IPS DF 4.7 (cell line): ENCODE measurements around the gene TNS3.
A peak's percentile ranks its signal among the peaks of the same experiment; 100 is the strongest.

Experiments
- DNase-seq: peaks from one replicate; pipeline ENCODE4 v3.0.0-alpha.2; 2013; ENCODE audit warnings: low spot score; ENCODE audit errors: extremely low read depth

Gene TNS3

DNA sequence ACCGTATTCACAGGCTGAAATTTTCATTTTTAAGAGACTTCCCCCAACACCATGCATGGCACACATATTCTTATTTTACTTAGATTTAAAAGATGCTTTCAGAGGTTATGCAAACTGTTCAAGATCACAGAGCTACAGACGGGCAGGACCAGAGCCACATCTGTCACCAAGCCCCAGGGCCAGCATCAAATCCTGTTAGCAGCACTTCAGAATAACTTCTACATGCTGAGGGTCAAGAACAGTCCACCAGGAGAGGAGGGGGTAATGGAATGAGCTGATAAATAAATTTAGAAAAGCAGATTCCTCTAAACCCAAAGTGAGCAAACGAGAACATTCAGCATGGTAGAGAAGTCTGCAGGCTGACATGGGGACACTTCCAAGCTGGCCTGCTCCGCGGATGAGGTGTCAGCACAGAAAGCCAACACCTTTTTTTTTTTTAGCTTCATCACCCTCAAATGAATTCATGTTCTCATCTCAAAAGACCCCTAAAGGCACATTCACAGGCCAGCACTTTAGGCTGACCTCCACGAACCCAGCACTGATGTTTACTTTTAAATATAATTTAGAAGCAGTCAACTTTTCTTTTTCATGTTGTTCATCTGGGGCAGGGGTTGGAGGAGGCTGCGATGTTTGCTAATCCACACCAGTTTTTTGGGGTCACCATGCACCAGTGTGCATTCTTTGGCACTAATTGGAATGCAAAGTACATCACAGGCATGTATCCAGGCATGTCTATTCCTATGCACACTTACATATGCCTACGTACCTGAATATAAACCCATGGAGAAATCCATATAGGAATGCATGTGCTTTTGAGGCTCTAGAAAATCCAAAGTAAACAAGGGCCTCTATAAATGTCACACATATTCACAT is 249.0 kb downstream of the TNS3 start:
- no peak for DNase-seq

DNA sequence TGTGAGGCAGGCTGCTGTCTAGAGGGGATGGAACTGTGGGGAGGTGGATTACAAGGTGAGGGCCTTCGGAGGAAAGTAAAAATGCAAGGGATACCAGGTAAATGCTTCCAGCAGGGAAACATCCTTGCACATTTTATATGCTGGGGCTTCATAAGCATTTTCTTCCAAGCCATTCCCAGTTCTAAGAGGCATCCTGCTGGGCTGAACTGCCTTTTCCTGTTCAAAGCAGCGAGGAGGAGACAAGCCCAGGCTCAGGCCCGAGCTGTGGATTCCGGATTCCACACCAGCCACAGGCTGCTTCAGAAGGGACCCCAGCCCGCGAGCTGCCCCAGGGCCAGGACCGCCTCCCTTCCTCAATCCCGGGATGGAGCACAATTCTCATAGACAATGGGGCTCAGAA is 249.7 kb downstream of the TNS3 start:
- DNase-seq = peak; percentile 58

DNA sequence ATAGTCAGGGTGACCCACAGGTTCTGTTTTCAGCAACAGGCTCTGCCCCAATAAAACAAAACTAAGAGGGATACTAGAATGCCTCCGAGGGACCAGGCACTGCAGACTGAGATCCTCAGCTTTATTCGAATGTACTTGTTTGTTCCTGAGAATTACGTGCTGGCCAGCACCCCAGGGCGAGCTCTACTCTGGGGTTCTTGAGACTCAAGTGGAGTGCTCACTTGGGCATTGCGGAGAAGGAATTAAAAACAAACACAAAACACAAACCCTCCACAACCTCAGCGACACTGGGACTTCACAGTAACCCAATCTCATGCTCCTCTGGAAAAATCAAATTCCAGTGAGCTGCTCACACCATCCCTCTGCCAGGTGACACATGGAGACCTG is 250.7 kb downstream of the TNS3 start:
- no peak for DNase-seq

DNA sequence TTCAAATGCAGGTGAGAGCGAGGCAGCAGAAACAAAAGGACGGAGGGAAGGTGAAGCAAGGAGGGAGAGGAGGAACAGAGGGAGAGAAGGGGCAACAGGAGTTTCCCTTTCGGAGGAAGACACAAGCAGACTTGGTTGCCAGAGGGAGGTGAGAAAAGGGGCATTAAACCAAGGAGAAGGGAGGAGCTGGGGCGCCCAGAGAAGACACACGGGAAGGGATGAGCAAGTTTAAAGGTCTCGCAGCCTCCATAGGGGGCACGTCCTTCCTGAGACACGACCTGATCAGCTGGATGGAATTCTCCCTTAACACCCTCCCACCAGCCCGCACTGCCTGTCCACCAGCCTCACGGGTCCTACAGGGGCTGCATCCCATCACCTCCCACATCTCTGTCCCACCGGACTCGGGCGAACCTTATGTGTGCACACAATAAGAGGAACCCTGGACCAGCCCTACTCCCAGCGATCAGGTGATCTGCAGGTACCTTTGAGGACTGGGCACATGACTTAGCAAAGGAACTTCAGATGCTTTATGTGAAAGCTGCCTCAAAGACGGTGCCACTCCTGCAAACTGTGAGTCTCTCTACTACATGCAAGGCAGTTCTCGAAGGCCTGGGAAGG is 251.2 kb downstream of the TNS3 start:
- no peak for DNase-seq

DNA sequence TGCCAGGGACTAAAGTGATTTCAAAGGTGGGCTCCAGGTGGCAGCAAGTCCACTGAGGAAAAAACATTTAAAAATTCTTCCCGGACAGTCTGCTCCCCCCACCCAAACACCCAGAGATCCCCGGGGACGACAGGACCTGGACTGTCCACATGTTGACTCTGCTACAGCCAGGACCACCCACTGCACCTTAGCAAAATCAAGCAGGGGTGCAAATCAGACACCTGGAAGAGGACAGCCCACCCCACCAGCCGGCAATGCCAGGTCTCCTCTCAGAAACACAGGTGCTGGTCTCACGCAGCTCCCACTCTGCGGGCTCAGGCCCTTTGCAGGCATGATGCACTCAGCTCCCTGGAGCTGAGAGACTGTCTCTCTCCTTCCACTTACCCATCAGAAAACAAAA is 251.9 kb downstream of the TNS3 start:
- DNase-seq = no peak

DNA sequence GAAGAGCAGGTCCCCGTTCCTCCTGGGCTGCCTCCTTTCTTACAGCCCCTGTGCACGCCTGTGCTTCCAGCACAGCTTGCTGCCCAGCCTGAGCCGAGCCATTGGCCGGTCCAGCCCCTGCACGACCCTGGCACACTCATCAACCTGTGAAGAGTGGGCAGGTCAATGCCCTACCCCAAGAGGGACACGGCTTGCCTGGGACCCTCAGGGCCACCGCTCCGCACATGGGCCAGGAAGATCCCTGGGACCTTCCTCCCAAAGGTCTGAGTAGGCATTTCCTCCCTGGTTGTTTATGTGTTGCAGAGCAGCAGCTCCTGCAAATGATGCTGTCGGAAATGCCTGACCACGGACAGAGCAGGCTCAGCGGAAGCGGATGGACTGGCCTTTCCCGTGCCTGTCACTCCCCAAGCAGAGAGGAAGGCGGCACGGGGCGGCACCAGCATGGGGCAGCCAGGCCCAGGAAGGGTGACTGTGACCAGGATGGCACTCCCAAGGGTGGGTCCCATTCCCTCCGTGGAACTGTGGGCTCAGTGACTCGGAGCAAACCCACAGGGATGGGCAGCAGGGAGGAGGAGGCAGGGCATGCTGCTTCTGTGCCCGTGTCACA is 252.5 kb downstream of the TNS3 start:
- no peak for DNase-seq

DNA sequence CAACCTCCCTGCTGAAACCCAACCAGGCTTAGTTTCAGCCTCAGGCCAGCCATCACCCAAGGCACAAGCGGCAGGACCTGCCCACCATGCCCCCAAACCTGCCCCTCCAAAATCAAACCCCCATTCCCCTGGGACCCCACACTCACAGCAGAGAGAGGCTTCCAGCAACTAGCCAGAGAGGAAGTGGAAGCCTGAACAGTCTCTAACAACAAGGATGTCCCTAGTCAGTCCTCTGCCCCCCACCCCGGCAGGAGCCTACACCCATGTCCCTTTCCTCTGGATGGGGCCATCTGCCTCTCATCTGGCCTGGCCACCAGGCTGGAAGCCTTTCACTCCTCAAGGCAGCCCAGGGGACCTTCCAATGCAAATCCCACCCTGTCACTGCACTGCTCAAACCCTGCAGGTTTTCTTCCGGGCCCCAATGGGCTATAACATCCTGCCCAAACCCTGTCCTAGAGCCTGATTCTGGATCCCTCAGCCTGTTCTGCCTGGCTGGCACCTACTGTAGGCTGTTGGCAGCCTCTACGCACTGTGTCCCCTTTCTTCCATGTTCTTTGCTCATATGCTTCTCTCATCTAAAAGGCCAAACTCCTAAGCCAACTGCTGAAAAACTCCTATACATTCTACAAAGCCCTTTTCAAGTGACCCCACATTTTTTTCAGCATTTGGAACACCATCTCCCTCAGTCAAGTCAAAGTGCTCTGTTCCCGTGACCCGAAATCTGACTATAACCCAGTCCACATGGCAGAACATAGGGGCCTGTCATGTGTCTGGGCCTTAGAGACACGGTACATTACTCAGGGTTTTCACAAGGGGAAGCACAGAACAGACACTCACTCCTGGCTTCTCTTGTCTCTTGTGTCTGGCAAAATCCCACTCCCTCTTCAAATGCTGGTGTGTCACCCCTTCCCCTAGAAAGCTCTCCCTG is 253.3 kb downstream of the TNS3 start:
- DNase-seq = no peak

DNA sequence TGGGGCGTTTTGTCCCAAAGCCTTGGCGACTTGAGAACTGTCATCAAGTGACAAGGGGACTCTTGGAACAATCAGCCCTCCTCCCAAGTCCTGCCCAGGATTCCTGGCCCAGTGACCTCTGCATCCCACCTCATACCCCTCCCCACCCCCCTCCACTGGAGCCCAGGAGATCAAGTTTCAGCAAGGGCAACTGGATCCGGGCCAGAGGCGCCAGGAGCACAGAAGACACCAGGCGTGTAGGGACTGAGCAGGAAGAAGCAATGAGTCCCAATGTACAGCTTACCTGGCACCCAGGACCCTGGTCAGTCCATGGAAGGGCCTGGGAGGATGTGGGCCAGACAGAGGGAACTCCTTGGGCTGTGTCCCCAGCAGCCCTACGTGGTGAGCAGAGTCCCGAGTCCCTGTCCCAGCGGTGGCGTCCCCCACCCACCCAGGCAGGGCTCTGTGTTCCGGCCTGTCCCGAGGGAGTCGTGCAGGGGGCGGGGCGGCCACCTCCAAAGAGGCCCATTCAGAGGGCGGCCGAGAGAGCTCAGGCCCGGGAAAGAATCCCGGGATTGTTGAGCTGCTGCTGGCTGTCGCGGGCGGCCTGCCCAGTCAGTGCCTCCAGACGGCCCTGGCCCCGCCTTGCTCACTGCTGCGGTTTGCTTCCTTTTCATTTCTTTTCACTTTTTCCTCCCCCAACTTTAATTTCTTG is 254.1 kb downstream of the TNS3 start:
- no peak for DNase-seq

DNA sequence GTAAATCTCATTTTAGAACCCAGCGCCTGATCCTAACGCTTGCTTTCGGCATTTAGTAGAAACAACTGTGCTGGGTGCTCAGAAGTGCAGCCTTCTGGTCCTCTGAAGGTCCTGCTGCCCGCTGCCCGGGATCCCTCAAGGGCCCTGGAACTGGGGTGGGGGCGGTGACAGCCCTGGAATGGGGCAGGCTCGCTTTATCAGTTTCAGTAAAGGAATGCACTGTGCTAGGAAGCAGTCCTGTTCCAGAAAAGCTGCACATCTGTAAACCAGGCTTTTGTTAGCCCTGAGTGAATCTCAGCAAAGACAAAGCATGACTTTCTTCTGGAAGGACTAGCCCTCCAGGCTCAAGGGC is 254.6 kb downstream of the TNS3 start:
- no peak for DNase-seq

DNA sequence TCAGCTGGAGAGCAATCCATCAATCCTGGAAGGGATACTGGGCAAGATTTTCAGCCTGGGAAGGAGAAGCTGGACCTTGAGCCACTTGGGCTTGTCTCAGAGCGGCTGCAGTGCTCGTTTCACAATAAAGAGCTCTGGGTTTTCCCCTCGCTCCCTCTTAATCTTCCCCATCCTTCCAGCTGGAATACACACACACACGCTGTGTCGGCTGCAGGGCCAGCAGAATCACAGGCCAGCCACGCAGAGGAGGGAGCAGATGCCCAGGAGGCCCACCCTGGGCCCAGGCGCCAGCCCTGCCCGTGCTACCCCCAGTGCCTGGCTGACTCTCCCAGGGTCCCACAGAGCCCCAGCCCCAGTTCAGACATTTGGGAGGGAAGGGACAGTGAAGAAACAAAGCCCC is 255.1 kb downstream of the TNS3 start:
- DNase-seq = no peak

DNA sequence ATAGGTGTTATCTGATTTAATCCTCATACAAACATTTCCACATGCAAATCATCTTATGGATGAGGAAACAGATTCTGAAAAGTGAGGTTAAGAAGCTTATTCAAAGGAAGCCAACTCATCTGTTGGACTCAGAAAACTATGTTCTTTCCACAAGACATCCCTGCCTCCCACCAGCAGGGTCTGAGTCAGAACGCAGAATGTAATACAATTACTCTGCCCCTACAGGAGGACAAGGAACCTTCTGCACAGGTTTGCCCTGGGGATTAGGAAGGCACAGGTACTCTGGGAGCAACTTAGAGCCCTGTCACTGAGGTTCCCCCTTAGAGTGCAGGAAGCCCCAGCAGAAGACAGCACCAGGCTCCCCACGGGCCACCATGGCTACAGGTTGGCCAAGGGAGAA is 255.7 kb downstream of the TNS3 start:
- DNase-seq = no peak

DNA sequence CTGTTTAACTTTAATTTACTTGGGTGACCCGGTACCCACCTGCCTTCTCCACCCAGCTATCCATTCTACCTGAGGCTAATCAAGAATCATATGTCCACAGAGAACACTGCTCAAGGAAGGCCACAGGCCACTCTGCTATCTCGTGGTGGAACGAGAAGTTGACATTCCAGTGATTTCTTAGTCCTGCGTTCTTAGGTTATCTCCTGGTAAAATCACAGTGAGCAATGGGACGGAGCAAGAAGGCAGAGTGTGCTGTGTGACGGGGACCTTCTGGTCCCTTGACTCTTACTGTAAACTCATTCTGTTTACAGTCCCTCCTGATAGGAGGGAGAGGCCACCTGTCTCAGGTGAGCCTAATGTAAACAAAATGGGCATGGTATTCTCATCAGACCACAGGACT is 256.6 kb downstream of the TNS3 start:
- DNase-seq = no peak

DNA sequence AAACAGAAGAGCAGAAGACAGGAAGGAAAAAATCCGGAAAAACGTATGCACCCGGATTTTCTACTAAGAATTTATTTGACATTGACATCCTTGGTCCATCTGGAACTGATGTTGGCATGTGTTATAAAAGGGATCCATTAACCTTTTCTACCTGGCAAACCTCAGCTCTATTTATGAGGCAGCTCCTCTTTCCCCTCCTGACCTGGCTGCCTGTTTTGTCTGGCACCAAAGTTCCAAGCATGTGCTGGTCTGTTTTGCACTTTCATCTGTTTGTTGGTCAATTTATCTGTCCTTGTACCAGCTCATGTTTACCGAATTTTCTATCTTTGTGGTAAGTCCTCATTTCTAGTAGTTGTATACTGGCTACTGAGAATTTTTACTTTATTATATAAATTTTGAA is 258.0 kb downstream of the TNS3 start:
- no peak for DNase-seq

DNA sequence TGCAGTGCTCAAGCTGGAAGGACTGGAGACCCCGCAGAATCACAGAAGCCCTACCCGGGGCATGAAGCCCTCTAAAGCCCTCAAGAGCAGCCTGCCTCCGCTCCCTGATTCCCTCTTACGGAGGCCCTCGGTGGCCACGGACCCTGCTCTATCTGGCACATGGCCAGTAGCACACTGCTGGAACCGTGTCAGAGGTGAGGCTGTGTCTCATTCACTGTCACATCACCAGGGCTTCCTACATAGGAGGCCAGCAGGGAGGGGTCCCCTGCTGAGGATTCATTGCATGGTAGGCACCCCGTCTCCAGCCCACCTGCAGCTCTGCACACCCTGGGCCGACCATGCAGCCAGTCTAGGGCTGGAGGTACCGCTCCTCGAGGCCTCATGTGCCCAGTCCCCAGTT is 259.2 kb downstream of the TNS3 start:
- no peak for DNase-seq

DNA sequence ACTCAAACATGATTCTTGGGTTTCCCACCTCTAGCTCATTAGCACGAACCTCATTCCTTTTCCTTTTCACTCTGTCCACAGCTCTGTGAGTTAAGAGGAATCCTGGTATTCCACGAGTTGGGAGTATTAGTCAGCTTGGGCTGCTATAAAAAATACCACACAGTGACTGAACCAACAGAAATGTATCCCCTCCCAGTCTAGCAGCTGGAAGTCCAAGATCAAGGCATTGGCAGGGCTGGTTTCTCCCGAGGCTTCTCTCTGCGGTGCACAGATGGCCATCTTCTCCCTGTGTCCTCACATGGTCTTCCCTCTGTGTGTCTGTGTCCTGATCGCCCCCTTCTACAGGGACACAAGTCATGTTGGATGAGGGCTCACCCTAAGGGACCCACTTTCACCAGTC is 261.6 kb downstream of the TNS3 start:
- no peak for DNase-seq

DNA sequence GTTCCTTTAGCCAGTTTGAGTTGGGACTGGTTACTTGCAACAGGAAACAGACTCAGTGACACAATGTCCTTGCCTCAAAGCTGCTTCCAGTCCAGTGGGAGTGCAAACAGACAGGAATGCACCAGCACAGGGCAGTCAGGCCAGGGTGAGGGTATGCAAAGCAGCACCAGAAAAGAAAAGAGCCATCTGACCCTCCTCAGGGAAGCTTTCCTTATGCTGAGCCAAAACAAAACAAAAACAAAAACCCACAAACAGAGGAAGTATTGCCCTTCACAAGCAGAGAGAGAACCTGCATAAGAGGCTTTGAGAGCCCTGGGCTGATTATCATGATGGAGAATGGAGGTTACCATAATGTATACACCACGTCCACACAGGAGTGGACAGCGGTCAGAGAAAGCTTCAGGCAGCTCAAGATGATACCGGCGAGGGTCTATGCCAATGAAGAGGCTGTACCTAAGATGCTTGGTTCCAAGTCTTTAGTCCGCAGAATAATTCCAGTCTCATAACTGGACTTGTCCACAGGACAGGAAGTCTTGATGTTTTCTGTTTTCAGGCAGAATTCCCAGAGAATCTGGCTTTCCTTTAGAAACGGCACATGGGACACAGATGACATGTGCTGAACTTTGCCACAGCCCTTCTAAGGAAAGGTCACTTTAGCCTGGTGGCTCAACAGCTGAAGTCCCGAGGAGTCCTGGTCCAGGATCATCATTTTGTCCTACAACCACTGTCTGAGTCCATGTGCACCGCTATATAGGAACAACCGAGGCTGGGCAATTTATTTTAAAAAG is 263.3 kb downstream of the TNS3 start:
- DNase-seq = no peak

DNA sequence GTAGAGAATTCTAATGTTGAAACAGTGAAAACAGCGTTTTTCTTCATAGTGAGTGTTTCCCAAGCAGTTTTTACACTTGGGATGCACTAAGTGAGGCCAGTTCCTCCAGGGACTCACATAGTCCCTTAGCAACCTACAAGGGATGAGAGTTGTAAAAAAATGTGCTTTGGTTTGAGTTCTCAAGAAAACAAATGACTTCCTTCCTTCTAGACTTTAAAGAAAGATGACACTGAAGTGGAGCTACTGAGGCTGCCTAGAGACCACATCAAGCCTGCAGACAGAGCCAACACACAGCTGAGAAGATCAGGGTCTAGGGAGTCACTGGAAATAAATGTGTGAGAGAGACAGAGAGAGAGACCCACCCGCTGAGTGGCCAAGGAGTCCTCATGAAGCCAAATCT is 264.4 kb downstream of the TNS3 start:
- no peak for DNase-seq

DNA sequence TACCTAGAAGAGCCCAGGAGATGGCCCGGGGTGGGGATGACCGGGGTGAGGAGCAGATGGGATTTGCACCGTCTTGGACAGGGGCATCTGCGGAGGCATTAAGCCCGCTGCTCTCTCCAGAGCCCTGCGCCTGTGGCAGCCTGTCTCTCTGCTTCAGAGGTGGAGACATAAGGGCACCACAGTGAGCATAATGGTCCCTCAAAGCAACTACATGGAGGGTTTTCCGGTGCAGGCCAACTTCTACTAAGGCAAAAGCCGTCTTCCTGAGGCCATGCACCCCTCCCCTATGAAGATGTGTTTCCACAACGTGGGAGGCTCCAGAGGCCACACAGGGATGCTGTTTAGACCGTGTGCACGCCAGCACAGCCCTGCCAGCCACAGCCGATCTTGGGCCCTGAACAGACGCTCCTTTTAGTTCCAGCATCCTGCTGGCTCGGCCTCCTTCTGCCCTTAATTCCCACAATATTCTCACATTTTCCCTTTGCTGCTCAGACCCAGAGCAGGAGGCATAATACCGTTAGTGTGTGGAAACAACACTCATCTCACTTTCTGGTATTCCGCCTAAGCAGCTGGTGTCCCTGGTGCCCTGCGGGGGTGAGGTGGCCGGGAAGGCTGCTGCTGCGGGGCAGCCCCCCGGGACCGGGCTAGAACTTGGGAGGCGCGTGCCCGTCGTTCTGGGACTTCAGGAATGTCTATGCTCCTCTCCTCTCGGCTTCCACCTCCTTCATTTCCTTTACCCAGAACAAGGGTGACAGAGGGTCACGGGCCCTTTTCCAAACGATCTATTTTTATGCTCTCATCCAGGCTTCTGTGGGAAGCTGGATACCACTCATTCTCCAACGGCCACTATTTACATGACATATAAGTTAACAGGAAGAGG is 266.9 kb downstream of the TNS3 start:
- DNase-seq = no peak

DNA sequence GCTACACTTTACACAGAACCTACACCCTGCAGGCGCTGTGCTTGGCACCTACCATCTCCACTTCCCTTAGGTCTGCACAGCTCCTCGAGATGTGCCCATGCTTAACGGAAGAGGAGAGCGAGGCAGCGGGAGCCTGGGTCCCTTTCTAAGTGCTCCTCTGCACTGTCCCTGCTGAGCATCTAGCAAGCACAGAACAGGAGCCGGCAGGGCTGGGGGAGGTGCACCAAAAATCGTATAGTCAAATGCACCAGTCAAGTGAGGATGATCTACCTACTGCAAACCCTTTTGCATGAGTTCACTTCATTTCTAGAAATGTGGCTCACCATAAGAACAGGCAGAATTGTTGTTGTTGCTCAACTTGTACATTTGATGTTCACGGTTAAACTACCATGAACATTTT is 267.7 kb downstream of the TNS3 start:
- DNase-seq = no peak
